Transverse colon (tissue), 4 donors: ENCODE results near the gene RUVBL2. TPM values are rescaled to one million over a fixed set of nuclear protein-coding genes. Genes with fewer than 3 reads are reported as not detected.
"Not testable (repeated sequence)": the region's sequence is repeated elsewhere in the genome, so short reads cannot be mapped to it uniquely, and the experiment has no call there.

Experiments
- DNase-seq: peaks from one replicate; pipeline ENCODE4 v3.0.0-alpha.2; 2019
- H3K27ac ChIP-seq, 4 donors: fragments of 200-600 bp; sonication (generic); 2 replicates each; pipeline ENCODE4 v1.5.1; 2016 to 2018; ENCODE audit warnings: inconsistent platforms in 4 of 4
- H3K27me3 ChIP-seq: fragments of 200-600 bp; sonication (generic); 2 replicates; pipeline ENCODE4 v1.5.1; 2017; ENCODE audit warnings: inconsistent platforms
- H3K36me3 ChIP-seq, 4 donors: fragments of 200-600 bp; sonication (generic); 2 replicates each; pipeline ENCODE4 v1.5.1; 2017 to 2019; ENCODE audit warnings: inconsistent platforms in 4 of 4
- H3K4me1 ChIP-seq, 4 donors: fragments of 200-600 bp; sonication (generic); 2 replicates each; pipeline ENCODE4 v1.5.1; 2017 to 2020; ENCODE audit warnings: inconsistent platforms in 4 of 4
- H3K4me3 ChIP-seq, 4 donors: fragments of 200-600 bp; sonication (generic); 1 replicate in 1 of 4; 2 replicates in 3 of 4; pipeline versions ENCODE4 v1.5.1 to v1.6.1; 2017 to 2019; ENCODE audit warnings: inconsistent platforms in 4 of 4
- H3K9me3 ChIP-seq, 2 donors: fragments of 200-600 bp; sonication (generic); 2 replicates each; pipeline ENCODE4 v1.5.1; 2017 to 2019; ENCODE audit warnings: inconsistent platforms in 2 of 2
- EP300 ChIP-seq: sonication (generic); formaldehyde crosslinking; IDR thresholded peaks from one replicate; pipeline ENCODE4 v1.6.1; 2017; ENCODE audit warnings: antibody characterized with exemption, low read depth
- POLR2A ChIP-seq: fragments of 450-650 bp; IDR thresholded peaks from one replicate; pipeline ENCODE4 v1.6.1; 2016; ENCODE audit warnings: antibody characterized with exemption, mild to moderate bottlenecking, moderate library complexity
- POLR2AphosphoS5 ChIP-seq, 3 donors: sonication (generic); formaldehyde crosslinking; IDR thresholded peaks; one replicate each; pipeline ENCODE4 v1.6.1; 2016; ENCODE audit warnings: antibody characterized with exemption in 3 of 3
- WGBS, 2 donors: methylation state at CpG; one replicate each; pipeline ENCODE4 v1.1.5; 2018; ENCODE audit warnings: low coverage in 1 of 2; 5-methylcytosine and 5-hydroxymethylcytosine counted together
- in situ Hi-C, 4 donors: fragments of 200-750 bp; cut with MboI; loops; one replicate each; pipeline versions ENCODE4 v1.15.0 to v1.15.1; 2017; ENCODE audit warnings: low sequenced_read_pairs in 3 of 4, low pct_ligation_motif_present in 1 of 4, low pct_unique_long_range_greater_than_20kb in 1 of 4
- intact Hi-C: fragments of 100-400 bp; cut with DNase I; formaldehyde crosslinking; loops from one replicate; pipeline ENCODE4 v1.15.1; 2023; ENCODE audit warnings: low total_unique reads
- total RNA-seq, 4 donors: library from RNA; depleted of rRNA; stranded (reverse); fragments of >200 nt; gene quantifications; one replicate each; pipeline ENCODE4 v1.1.0, GENCODE V29; 2016
- TF ChIP-seq, protein P1 (sequence below), 5 experiments: fragments of 200-600 bp in 3 of 5; fragments of 450-650 bp in 2 of 5; sonication (generic) in 3 of 5; IDR thresholded peaks; 1 replicate in 2 of 5; 2 replicates in 3 of 5; pipeline ENCODE4 v1.5.1; 2016 to 2017; ENCODE audit warnings: antibody characterized with exemption in 5 of 5, inconsistent platforms in 3 of 5, mild to moderate bottlenecking in 2 of 5, moderate library complexity in 1 of 5

RUVBL2 gene
- total RNA-seq, 4 donors from 2014 or later = 48.6 to 66.9 (median 59.4) TPM

DNA sequence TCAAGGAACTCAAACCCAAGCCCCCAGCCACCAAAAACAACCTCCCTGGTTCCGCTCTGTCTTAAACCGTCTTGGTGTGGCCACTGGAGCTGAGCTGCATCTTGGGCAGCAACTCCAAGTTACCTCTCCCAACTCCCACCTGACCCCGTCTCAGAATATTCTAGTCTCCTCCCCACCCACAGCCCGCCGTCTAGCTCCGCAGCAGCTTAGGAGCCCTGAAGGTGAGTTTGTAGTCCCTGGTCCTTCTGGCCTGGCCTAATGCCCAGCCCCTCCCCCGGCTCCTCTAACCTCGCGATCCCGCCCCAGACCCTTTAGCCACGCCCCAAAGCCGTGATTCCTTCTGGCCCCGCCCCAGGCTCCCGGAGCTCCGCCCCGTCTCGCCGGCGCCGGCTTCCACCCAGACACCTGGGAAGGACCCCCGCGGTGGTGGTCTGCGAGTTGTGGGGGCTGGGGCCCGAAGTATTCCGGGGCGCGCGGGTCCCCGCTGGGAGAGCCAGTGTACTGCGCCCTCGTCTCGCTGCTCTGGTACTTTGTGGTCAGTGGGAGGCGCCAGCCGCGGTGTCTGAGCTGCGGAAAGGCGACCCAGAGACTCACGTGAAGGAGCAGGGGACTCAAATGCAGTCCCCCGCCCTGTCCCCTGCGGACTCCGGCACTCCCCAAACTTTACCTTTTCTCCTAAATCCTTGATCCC lies 25.7 kb downstream of the RUVBL2 start:
- Histone ChIP-seq H3K27ac (no peak overlapping the region), H3K4me3 (peak overlapping the region in 3 of 4 donors; percentile 30 to 59 (median 39)), H3K9me3 (no peaks in the 10 kb centered on the region), H3K4me1 (peaks cover 9 to 25% (median 23%) of the 10 kb centered on the region in 4 donors), H3K36me3 (no peaks in the 10 kb centered on the region), H3K27me3 (peaks cover 40% of the 10 kb centered on the region)
- in situ Hi-C loops (no loop called here), intact Hi-C loops (no loop called here)
- peak; percentile 84 for DNase-seq
- TF ChIP-seq POLR2A = no peak
- TF ChIP-seq, protein P1, sequence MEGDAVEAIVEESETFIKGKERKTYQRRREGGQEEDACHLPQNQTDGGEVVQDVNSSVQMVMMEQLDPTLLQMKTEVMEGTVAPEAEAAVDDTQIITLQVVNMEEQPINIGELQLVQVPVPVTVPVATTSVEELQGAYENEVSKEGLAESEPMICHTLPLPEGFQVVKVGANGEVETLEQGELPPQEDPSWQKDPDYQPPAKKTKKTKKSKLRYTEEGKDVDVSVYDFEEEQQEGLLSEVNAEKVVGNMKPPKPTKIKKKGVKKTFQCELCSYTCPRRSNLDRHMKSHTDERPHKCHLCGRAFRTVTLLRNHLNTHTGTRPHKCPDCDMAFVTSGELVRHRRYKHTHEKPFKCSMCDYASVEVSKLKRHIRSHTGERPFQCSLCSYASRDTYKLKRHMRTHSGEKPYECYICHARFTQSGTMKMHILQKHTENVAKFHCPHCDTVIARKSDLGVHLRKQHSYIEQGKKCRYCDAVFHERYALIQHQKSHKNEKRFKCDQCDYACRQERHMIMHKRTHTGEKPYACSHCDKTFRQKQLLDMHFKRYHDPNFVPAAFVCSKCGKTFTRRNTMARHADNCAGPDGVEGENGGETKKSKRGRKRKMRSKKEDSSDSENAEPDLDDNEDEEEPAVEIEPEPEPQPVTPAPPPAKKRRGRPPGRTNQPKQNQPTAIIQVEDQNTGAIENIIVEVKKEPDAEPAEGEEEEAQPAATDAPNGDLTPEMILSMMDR (IDR thresholded peaks at IDR 0.05) = peak in 1 of 5 experiments; percentile 12
- WGBS, 2 donors = 29% methylated on average over 32 of the region's 41 CpGs; no CpG with 5 or more reads in 1 of the 2 donors

- Histone ChIP-seq H3K9me3 (no peaks in the 10 kb centered on the region), H3K4me3 (no peak overlapping the region), H3K4me1 (peaks cover 9 to 25% (median 23%) of the 10 kb centered on the region in 4 donors), H3K27ac (no peak overlapping the region), H3K36me3 (no peaks in the 10 kb centered on the region), H3K27me3 (peaks cover 40% of the 10 kb centered on the region)
- no peak for TF ChIP-seq EP300
- TF ChIP-seq POLR2A = no peak
- TF ChIP-seq POLR2AphosphoS5 (IDR thresholded peaks at IDR 0.05) = no peak
- TF ChIP-seq, protein P1 (IDR thresholded peaks at IDR 0.05) = no peak
- 71% methylated on average over 11 of the region's 11 CpGs; no CpG with 5 or more reads in 1 of the 2 donors for WGBS, 2 donors
- DNase-seq = no peak
- intact Hi-C loops (no loop called here), in situ Hi-C loops (no loop called here)
These were observed 26.7 kb downstream of the RUVBL2 start for GRCh38 chr19:49020342-49020741.

DNA sequence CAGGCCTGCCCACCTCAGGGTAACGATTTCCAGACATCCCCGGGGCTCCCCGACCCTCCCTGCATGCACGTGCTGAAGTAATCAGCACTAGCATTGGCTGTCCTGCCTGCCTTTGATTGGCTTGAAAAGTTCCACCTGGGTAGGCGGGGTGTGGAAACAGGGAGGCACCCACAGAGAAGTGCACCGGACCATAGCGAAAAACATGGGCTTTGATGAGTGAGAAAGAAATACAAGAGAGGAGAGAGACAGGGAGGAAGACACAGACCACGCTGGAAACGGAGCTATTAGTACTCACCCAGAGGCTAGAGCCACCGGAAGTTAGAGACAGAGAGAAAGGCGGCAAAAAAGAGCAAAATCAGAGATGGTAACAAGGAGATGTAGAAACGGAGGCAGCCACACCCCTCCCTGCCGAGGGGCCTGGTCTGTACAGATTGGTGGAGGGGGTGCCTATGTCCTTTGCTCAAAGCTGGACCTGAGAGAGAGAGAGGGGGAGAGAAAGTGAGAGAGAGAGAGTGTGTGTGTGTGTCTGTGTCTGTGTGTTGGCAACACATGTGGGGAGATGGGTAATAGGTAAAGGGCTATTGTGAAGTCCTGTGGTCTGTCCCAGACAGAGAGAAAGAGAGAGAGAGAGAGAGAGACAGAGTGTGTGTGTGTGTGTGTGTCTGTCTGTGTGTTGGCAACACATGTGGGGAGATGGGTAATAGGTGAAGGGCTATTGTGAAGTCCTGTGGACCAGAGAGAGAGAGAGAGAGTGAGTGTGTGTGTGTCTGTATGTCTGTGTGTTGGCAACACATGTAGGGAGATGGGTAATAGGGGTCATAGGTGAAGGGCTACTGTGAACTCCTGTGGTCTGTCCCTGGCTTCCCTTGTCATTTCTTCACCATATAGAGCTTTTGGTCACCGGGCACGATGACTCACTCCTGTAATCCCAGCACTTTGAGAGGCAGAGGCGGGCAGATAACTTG lies 27.5 kb downstream of the RUVBL2 start:
- Histone ChIP-seq H3K4me3 (no peak overlapping the region), H3K27me3 (peaks cover 40% of the 10 kb centered on the region), H3K27ac (no peak overlapping the region), H3K9me3 (no peaks in the 10 kb centered on the region), H3K4me1 (peaks cover 9 to 25% (median 23%) of the 10 kb centered on the region in 4 donors), H3K36me3 (no peaks in the 10 kb centered on the region)
- TF ChIP-seq EP300 = no peak
- TF ChIP-seq, protein P1 (IDR thresholded peaks at IDR 0.05) = no peak
- no peak for TF ChIP-seq POLR2AphosphoS5 (IDR thresholded peaks at IDR 0.05)
- no peak for TF ChIP-seq POLR2A
- no peak for DNase-seq
- 14 to 28% methylated on average over 4 to 16 of the region's 16 CpGs for whole genome bisulfite sequencing, 2 donors
- in situ Hi-C loops = no loop called here
- intact Hi-C loops = no loop called here

DNA sequence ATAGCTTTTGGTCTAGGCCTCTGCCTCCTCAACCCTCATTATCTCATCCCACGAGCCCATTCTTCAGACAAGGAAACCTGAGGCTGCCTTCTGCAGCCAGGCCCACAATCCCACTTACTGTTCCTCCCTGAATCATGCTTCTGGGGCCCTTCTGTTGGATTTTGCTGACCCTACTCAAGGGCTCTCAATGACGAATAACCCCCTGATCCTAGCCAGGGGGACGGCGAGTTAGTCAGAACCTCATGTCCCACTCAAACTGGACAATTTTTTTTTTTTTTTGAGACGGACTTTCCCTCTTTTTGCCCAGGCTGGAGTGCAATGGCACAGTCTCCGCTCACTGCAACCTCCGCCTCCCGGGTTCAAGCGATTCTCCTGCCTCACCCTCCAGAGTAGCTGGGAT lies 28.4 kb downstream of the RUVBL2 start:
- no peaks in the 10 kb centered on the region for H3K9me3 ChIP-seq
- in situ Hi-C loops (no loop called here), intact Hi-C loops (no loop called here)
- H3K36me3 ChIP-seq = no peaks in the 10 kb centered on the region
- H3K27ac ChIP-seq = no peak overlapping the region
- peaks cover 9 to 25% (median 23%) of the 10 kb centered on the region in 4 donors for H3K4me1 ChIP-seq
- no peak for DNase-seq
- no peak for TF ChIP-seq POLR2A
- TF ChIP-seq POLR2AphosphoS5 (IDR thresholded peaks at IDR 0.05) = no peak
- TF ChIP-seq, protein P1 (IDR thresholded peaks at IDR 0.05) = no peak
- no peak for TF ChIP-seq EP300
- H3K27me3 ChIP-seq = peaks cover 40% of the 10 kb centered on the region
- H3K4me3 ChIP-seq = no peak overlapping the region
- 88 to 94% methylated on average over 8 to 9 of the region's 9 CpGs for WGBS, 2 donors

DNA sequence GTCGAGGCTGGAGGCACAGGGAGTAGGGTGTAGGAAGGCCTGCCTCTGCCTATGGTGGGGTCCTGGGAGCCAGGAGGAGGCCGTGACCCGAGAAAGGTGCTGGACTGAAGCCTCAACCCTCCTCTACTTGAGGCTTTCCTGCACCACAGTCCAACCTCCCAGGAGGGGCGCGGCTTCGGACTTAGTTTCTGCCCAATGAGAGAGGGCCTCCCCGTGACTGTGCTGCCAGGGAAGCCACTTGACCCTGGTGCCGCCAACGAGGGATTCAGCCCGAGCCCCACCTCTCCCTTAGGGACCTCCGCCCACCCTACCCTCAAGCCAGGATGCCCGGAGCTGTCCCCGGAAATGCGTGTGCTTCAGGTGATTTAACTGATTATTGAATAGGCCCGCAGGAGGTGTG lies 30.5 kb downstream of the RUVBL2 start, which contains the start of gene CGB3:
TSS of gene CGB3 (minus strand) at position 101 of the 400 bp plus-strand sequence. CDS start 362 bp downstream, outside the sequence.
- peaks cover 25% of the 10 kb centered on the region for H3K27me3 ChIP-seq
- H3K9me3 ChIP-seq, intact Hi-C loops, H3K4me1 ChIP-seq, in situ Hi-C loops, H3K27ac ChIP-seq, H3K4me3 ChIP-seq, H3K36me3 ChIP-seq, DNase-seq: not testable (repeated sequence)
- 60% methylated on average over 9 of the region's 15 CpGs; no CpG with 5 or more reads in 1 of the 2 donors for WGBS, 2 donors

GRCh38 chr19:49025088-49025487 lies 31.4 kb downstream of the RUVBL2 start:
- DNase-seq, H3K27ac ChIP-seq, H3K36me3 ChIP-seq, H3K4me3 ChIP-seq, in situ Hi-C loops, H3K4me1 ChIP-seq, intact Hi-C loops, H3K9me3 ChIP-seq: not testable (repeated sequence)
- WGBS, 2 donors = 82 to 100% methylated on average over 2 to 4 of the region's 6 CpGs
- H3K27me3 ChIP-seq = peaks cover 17% of the 10 kb centered on the region
